Raji (cell line): Measurements from ENCODE around the gene PTGDR2.

ENCODE experiments used
- POLR2A ChIP-seq: IDR thresholded peaks from 2 replicates; pipeline ENCODE4 v1.6.1; 2011; ENCODE audit warnings: low read depth, low read length, control low read depth; ENCODE audit not compliant: insufficient read depth

The PTGDR2 gene

DNA sequence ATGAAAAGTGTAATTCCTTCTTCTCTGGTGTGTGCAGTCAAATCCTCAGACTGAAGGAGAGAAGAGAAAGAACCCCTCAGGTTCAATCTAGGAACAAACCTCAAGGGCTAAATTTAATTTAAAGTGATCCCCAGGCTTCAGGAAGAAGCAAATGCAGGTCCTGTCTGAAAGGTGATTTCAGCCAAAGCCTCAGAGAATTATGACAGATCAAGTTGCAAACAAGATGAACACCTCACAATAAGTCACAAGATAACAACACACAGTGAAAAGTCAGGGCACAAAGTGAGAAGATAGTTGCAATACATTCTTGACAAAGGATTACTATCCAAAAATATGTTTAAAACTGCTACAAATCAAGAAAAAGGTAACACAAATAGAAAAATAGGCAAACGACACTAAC lies 23.4 kb upstream of the PTGDR2 start:
- TF ChIP-seq POLR2A = no peak

DNA sequence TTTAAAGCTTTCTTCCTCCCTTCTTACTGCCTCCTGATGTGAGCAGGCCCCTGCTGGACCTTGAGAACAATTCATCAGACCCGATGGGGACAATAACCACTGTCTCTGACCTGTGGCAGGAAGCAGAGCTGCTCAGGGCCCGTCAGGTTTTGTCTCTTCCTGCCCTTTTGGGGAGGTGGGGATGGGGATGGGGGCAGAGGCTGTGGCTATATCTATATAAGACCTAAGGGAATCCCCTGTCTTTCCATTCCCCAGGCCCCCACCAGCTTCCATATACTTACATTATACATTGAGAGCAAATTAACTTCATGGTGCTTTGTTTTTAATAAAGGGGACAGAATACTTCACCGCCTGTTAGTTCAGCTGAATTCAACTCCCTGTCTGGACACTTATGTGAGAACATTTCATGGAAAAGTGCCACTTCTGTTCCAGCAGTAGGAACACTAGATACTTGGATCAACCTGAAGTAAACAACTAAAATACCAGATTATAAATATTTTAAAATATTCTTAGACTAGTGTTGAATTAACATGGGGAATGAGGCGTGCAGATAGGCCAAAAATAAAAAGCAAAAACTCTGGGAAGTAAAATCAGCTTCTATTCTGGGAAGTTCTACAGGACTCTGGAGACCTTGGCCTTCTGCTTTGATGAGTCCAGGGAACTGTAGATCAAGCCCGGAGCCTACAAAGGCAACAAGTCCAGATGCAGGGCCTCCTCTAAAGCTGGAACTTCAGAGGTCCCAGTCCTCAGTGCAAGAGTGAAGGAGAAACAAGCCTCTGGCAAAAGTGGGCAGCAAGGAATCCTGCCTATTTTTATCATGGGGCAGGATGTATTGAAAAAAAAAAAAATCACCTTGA lies 22.7 kb upstream of the PTGDR2 start:
- TF ChIP-seq POLR2A = no peak

DNA sequence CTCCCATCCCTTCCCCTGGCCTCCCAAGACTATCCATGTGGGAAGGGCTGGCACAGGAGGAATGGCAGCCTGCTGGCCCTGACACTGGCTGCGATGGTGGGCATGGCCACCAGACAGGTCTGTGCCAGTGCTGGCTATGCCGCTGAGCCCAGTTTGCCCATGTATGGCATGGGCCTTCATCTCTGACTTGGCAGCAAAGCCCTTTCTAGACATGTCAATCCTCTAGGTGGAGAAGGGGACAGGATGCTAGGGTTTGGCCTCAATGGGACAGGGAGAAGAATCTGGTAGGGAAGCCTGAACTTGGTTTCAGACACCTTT lies 20.4 kb upstream of the PTGDR2 start:
- TF ChIP-seq POLR2A = no peak

DNA sequence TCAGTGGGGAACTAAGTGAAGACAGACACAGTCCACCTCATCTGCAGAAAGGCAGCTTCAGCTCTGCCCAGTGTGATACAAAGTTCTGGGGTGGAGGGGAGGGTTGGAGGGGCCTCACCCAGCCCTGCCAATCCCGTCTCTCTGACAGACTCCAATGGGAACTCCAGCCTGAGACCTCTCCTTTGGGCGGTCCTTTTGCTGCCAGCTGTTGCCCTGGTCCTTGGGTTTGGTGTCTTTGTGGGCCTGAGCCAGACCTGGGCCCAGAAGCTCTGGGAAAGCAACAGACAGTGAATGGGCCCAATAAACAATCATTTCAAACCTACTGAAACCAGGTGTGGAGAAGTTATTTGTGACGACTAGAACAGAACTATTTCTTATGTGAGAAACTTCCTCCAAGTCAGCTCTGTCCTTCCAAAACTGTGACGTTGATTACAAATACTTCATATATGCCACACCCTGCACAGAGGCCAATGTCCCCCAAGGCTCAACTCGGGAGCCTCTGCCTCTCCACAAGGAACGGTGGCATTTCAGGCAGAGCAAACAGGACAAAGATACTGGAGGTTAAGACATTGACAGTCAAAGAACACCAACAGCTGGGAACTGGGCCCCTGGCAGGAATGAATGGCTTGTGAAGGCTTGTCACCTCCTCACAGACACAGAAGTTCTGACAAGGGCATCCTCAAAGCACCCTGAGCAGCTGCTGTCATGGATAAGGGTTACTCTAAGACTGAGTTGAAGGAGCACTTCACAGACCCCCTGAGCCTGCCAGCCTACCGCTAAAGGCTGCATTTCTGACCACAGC lies 19.8 kb upstream of the PTGDR2 start:
- no peak for TF ChIP-seq POLR2A

DNA sequence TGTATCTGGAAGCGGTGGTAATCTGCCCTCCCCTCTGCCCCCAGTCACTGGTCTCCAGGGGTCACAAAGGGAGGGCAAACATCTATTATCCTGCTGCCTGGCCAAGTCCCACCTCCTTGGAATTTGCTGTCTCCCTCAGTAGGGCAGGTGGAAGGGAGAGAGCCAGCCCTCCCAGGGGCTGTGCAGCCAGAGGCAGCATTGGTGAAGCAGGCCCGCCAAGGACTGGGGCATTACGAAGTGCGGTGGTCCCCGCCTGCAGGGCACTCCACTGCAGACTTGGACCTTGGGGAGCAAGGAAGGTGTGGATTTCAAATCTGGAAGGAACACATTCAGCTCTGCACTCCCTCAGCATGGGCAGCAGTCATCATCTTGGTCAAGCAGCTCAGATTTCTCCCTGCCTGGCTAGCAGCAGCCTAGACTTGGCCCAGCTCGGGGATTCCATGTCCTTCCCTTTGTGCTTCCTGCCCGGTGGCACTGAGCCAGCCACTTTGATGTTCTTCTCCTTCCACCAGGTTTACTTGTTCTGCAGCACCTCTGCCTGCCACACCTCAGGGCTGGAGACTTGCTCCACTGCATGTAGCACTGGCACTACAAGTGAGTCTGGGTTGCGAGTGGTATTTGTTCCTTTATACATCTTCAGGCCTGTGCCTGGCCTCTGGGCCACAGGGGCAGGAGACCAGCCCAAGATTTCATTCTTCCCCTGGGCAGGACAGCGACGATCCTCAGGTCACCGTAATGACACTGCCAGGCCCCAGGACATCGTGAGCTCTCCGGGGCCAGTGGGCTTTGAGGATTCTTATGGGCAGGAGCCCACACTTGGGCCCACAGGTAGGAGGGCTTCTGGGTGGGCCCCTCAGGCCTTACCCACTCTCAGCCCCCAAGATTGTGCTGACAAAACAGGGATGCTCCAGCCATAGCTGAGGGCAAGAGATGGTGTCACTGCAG lies 18.9 kb upstream of the PTGDR2 start:
- no peak for TF ChIP-seq POLR2A

DNA sequence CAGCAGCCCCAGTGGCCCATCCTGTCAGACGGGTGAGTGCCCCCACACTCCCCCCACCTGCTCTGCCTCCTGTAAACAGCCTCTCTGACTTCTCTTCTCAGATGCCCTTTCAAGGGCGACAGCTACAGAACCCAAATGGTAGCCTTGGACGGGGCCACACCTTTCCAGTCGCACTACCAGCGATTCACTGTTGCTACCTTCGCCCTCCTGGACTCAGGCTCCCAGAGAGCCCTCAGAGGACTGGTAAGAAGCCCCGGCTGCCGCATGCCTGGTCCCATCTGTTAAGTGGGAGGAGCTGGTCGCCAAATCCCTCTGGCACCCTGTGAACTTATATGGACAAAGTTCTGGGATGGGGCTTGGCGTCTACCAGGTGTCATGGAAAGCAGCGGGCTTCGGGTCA lies 17.8 kb upstream of the PTGDR2 start:
- TF ChIP-seq POLR2A = no peak

DNA sequence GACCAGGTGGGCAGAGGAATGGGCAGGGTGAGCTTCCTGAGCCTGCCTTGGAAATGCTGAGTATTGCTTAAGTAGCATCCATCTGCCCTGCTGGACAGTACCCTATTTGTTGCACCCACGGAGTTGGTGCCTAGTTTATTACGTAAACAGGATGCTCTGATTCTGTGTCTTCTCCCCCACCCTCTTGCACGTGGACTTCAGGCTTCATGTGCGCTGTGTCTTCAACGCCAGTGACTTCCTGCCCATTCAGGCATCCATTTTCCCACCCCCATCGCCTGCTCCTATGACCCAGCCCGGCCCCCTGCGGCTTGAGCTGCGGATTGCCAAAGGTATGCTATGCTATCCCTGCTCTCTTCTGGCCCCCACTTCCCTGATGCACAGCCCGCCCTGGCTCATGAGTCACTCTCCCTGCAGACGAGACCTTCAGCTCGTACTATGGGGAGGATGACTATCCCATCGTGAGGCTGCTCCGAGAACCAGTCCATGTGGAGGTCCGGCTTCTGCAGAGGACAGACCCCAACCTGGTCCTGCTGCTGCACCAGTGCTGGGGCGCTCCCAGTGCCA lies 17.3 kb upstream of the PTGDR2 start:
- no peak for TF ChIP-seq POLR2A

DNA sequence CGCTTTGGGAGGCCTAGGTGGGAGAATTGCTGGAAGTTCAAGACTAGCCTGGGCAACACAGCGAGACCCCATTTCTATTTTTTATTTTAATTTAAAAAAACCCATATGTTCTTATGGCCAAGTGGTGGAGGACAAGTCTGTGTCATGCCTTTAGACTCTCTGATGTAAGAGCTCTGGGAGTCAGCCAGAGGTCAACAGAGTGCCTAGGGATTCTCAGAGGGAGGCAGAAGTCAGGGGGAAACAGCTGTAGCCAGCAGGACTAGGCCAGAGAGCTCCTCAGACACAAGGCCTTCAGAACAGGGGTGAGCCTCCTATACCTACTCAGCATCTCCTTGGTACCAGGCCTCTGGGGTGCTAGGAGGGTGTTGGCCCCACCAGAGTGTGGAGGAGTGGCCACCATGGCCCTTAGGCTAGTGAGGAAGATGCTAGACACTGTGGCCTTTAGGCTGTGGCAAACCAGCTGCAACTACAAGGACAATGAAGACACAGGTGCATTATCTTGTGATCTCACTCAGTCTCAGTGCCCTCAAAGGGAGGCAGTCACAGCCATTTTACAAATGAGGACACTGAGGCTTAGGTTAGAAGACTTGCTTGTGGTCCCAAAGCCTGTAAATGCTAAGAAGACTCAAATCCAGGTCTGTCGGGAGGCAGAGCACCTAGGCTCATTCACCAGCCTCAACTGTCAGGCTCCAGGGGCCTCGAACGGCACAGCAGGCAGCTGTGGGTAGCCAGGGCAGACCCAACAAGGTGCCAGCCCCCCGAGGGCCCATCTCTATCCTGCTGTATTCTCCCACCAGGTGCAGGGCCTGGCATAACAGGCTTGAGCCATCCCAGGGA lies 16.6 kb upstream of the PTGDR2 start:
- no peak for TF ChIP-seq POLR2A

DNA sequence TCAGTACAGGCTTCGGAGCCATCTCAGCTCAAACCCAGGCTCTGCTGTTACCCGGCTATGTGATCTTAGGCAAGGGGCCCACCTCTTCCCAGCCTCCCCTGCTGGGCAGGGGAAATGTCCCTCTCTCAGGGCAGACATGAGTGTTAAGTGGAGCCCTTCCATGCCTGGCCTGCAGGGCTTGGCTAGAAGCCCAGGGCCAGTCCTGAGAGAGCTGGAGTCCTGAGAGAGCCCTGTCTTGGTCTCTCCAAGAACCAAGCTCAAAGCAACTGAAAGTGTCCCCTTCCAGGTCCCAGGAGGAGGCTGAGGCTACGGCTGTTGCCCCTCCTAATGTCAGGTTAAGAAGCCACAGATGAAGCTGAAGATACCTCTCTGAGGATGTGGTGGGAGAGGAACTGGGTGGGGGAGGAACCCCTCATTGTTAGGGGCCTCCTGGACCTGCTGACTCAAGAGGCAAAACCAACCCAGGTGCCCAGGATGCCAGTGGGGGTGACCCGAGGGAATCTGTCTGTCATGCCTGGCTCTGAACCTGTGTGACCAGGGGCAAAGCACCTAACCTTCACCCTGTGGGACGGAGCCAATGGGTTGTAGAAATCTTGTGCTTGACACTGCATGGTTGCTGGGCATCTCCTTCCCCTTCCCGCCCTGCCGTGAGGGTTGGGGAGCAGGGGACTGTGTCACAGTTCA lies 15.8 kb upstream of the PTGDR2 start:
- TF ChIP-seq POLR2A = no peak

DNA sequence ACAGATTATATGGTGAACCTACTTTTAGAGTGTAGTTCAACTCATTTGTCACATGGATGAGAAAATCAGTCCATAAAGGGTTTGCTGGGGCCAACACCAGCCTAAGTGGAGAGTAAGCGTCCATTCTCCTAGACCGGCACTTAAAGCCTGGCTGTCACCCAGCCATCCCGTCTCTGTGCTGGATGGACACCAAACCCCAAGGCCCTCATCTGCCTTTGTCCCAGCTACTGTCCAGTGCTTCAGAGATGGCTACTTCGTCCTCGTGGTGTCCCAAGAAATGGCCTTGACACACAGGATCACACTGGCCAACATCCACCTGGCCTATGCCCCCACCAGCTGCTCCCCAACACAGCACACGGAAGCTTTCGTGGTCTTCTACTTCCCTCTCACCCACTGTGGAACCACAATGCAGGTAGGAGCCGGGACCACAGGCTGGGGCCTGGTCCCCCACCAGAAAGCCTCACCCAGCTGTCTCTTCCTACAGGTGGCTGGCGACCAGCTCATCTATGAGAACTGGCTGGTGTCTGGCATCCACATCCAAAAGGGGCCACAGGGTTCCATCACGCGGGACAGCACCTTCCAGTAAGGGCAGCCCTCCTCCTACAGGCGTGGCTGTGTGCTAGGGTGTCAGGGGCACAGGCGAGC lies 15.1 kb upstream of the PTGDR2 start:
- TF ChIP-seq POLR2A = no peak

DNA sequence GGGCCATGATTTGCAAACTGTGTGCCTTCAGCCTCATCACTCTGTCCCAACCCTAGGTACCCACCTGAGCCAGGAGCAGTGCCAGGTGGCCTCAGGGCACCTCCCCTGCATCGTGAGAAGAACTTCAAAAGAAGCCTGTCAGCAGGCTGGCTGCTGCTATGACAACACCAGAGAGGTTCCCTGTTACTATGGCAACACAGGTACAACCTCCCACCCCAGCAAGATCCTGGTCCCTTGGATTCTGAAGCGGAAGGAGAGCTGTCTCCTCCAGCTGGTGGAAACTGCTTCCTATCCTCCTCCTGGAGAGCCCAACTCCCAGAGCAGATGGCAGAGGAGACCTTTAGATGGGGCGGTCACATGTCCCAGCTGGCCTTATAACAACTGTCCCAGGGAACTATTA lies 14.5 kb upstream of the PTGDR2 start:
- TF ChIP-seq POLR2A = no peak

DNA sequence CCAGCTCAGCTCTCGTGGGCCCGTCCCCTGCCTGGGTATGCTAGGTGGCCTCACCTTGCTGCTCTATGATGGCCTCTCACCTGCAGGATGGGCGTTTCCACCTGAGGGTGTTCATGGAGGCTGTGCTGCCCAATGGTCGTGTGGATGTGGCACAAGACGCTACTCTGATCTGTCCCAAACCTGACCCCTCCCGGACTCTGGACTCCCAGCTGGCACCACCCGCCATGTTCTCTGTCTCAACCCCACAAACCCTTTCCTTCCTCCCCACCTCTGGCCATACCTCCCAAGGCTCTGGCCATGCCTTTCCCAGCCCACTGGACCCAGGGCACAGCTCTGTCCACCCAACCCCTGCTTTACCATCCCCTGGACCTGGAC lies 13.7 kb upstream of the PTGDR2 start:
- TF ChIP-seq POLR2A = no peak
